ENCODE results near the gene CAPSL.

DNA sequence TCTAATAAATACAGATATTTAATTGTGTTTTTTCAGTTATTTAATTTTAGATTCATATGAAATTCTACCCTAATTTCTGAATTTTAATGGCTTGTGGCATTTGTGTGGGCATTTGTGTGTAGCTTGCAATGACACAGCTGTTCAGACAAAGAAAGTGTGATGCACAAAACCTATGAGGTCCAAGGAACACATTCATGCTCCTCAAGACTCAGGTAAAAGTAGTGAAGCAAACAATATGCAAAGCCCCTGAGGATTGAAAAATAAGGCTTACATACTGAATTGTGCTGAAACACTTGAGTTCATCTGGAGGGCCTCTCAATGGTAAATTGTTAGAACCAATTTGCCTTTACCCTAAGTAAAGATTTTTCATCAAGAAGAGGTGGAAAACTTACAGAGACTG, 53.6 kb downstream of the CAPSL start:
- TF ChIP-seq ZNF274 (IDR thresholded peaks at IDR 0.05; ENCODE audit: low read depth, low read length) (no peak), SUZ12 (IDR thresholded peaks at IDR 0.05; ENCODE audit: extremely low read depth, insufficient read depth, insufficient read length) (no peak)

Data from NT2/D1 (cell line).